ENCODE measurements around the gene PRKCZ. TPM values are rescaled to one million over a fixed set of nuclear protein-coding genes. Genes with fewer than 3 reads are reported as not detected.

PRKCZ gene
- total RNA-seq, 1 experiment from 2014 or later, result 36.0 TPM

GRCh38 chr1:2234762-2235113 lies 184.5 kb downstream of the PRKCZ start:
- BruUV-seq (replicated peaks), result no TSS peak
- Histone ChIP-seq H3K36me3 (ENCODE audit: low read depth) (no peaks in the 10 kb centered on the region), H4K20me1 (ENCODE audit: insufficient read depth) (peaks cover 94% of the 10 kb centered on the region), H3K4me1 (replicated peaks; ENCODE audit: insufficient read depth) (peaks cover 52% of the 10 kb centered on the region), H3K27ac (peak overlapping the region; percentile 68), H3K9me2 (ENCODE audit: insufficient read depth) (no peaks in the 10 kb centered on the region), H2AFZ (no peak overlapping the region), H3K9me3 (ENCODE audit: insufficient read depth, low read depth) (no peaks in the 10 kb centered on the region), H3K4me2 (peak overlapping the region; percentile 99), H3F3A (ENCODE audit: insufficient read depth, low read depth) (peaks cover 29% of the 10 kb centered on the region), H3K79me2 (ENCODE audit: low read depth) (peaks cover 100% of the 10 kb centered on the region), H3K4me3 (peak overlapping the region; percentile 47; the same call in 1 of the 2 replicates), H3K27me3 (ENCODE audit: insufficient read depth, low read depth) (no peaks in the 10 kb centered on the region)
- POLR2A ChIA-PET (ENCODE audit: unreplicated experiment), result interaction anchor here (0.6 to 1.6 kb wide), 6 partner anchors 35 to 1329 kb away, joined by 3 to 13 read pairs (median 5); no protein-coding TSS in a partner anchor
- DNase-seq, result peak in 1 of 2 experiments; percentile 46
- CTCF ChIA-PET, result no interaction called here
- intact Hi-C loops (cut with micrococcal nuclease; ENCODE audit: unreplicated experiment), result loop anchor here (1.0 to 5.0 kb wide), 2 partner anchors 37 to 56 kb away; no protein-coding TSS in a partner anchor
- TF ChIP-seq CTCF (conservative IDR thresholded peaks at IDR 0.05), result no peak
- no peak for TF ChIP-seq EZH2 (IDR thresholded peaks at IDR 0.05; ENCODE audit: low read depth)

Other genes starting within 250 kb of the PRKCZ start
- gene GNB1, start 159.3 kb upstream of the PRKCZ start, total RNA-seq (2021), result 257 and 286 TPM in 2 replicates
- gene CALML6, start 135.2 kb upstream of the PRKCZ start, total RNA-seq (2021), result 2.1 and 3.9 TPM in 2 replicates
- gene TMEM52, start 131.1 kb upstream of the PRKCZ start, total RNA-seq (2021), result 7.4 and 8.5 TPM in 2 replicates
- 2.8 and 3.0 TPM in 2 replicates for gene CFAP74, start 46.6 kb upstream of the PRKCZ start, total RNA-seq (2021)
- not detected in 2 replicates for gene GABRD, start 31.1 kb upstream of the PRKCZ start, total RNA-seq (2021)
- gene FAAP20, start 144.4 kb downstream of the PRKCZ start, total RNA-seq (2021), result 72.1 and 97.1 TPM in 2 replicates
- gene SKI, start 177.9 kb downstream of the PRKCZ start, total RNA-seq (2021), result 36.2 and 39.1 TPM in 2 replicates

Measured in PC-9 (cell line).